ENCODE results near the gene ZNF555.
A peak's percentile ranks its signal among the peaks of the same experiment; 100 is the strongest.

ZNF555 gene

DNA sequence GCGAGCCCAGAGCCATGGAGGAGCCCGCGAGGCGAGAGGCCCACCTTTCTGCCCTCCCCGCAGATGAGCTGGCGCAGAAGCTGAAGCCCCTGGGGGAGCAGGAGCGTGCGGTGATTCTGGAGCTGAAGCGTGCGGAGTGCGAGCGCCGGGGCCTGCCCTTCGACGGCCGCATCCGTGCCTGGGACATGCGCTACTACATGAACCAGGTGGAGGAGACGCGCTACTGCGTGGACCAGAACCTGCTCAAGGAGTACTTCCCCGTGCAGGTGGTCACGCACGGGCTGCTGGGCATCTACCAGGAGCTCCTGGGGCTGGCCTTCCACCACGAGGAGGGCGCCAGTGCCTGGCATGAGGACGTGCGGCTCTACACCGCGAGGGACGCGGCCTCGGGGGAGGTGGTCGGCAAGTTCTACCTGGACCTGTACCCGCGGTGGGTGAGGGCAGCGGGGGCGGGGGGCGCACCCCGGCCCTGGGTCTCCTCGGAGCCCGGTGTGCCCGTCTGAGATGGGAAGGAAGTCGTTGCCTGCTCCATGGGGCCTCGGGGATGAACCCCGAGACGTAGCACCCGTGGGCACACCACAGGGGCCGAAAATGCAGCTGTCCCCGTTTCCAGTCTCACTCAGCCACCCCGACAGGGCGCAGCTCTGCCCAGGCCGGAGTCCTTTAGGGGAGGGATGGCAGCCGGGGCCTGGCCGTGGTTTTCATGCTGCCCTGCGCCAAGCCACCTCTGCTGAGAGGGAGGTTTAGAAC lies 33.7 kb upstream of the ZNF555 start:
- no peak for DNase-seq (ENCODE audit: low read depth)

DNA sequence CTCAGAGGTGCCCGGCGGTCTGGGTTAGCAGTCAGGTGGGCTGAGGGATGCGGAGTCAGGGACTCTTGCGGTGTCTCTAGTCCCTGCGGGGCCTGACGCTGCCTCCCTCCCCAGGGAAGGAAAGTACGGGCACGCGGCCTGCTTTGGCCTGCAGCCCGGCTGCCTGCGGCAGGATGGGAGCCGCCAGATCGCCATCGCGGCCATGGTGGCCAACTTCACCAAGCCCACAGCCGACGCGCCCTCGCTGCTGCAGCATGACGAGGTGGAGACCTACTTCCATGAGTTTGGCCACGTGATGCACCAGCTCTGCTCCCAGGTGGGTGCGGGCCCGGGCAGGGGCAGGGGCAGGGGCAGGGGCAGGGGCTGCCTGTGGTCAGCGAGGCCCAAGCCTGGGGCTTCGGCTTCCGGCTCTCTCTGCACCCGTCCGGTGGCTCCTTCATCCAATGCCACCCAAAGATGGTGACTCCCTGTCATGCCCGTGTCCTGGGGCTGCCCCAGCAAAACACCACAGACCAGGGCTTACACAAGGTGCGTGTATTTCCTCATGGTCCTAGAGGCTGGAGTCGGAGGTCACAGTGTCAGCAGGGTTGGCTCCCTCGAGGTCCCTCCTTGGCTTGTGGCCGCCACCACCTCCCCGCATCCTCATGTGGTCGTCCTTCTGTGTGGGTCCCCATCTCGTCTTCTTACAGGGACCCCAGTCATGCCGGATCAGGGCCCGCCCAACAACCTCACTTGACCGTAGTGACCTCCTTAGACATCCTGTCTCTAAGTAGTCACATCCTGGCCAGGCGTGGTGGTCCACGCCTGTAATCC lies 32.9 kb upstream of the ZNF555 start:
- DNase-seq (ENCODE audit: low read depth), result no peak

DNA sequence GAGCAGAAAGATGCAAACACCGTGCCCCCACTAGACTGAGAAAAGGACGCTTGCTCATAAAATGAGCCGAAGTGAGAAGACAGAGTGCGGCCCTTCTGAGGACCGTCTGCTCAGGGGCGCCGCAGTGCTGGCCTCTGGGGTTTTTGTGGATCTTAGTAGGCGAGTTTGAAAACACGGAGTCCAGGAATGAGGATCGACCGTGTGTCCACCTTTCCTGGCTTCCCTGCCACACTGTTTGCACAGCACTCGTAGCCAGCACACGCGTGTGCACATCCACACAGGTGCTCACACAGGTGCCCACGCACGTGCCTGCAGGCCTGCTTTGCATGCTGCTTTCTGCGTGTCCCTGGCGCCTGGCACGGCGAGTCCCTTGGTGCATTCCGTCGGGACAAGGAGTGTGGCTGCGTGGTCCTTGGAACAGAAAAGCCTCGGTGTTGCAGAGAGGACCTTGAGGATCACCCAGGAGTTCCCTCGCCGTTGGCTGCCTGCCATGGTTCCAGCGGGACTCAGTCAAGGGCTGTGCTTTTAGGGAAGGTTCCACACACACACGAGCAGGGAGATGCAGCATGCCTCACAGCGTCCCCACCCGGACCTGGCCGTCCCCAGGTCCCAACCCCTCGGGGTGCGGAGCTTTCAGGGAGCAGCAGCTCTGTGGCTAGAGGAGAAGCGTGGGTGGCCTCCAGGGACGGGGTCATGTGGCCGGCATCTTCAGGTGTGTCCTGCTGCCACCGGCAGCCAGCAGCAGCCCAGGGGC lies 31.7 kb upstream of the ZNF555 start:
- DNase-seq (ENCODE audit: low read depth), result no peak

DNA sequence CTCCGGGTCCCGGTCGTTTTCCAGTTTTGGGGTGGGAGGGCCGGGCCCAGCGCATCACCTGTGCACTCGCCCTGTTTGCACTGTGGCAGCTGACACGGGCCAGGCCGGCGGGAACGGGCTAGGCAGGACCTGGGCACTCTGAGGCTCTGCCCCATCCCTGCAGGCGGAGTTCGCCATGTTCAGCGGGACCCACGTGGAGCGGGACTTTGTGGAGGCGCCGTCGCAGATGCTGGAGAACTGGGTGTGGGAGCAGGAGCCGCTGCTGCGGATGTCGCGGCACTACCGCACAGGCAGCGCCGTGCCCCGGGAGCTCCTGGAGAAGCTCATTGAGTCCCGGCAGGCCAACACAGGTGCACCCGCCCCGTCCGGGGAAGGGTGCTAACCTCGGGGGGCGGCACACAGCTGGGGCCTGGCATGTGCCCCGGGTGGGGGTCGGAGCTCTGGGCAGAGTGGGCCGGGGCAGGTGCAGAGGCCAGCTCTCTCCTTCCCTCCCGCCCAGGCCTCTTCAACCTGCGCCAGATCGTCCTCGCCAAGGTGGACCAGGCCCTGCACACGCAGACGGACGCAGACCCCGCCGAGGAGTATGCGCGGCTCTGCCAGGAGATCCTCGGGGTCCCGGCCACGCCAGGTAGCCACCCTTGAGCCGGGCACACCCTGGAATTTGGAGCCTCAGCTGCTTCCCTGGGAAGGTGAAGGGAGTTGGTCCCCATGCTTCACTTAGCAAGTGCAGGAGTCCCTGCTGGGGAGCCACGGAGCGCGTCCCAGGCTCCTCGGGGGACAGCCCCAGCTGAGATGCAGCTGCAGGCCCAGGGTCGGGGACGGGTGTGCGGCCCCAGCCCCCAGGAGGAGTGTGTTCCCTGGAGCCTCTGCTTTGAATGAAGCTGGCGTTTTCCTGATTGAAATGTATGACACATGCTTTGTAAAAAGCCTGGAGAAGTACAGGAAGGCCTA lies 30.9 kb upstream of the ZNF555 start:
- no peak for DNase-seq (ENCODE audit: low read depth)

DNA sequence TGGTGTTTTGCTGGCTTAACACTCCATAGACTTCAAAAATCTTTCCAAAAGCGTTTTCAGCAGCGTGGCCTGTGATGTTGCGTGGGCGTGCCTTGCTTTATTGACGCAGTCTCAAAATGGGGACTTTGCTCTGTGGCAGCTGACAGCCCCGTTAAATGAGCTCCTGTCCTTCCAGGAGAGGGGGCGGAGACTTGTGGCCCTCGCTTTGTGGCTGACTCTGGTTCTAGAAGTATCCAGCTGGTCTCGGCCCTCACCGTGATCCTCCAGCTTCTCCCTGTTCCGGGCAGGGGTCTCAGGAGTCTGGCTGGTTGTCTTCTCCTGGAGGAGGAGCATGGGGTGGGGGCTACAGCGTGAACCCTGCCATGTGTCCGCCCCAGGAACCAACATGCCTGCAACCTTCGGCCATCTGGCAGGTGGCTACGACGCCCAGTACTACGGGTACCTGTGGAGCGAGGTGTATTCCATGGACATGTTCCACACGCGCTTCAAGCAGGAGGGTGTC lies 30.0 kb upstream of the ZNF555 start:
- DNase-seq (ENCODE audit: low read depth), result no peak

DNA sequence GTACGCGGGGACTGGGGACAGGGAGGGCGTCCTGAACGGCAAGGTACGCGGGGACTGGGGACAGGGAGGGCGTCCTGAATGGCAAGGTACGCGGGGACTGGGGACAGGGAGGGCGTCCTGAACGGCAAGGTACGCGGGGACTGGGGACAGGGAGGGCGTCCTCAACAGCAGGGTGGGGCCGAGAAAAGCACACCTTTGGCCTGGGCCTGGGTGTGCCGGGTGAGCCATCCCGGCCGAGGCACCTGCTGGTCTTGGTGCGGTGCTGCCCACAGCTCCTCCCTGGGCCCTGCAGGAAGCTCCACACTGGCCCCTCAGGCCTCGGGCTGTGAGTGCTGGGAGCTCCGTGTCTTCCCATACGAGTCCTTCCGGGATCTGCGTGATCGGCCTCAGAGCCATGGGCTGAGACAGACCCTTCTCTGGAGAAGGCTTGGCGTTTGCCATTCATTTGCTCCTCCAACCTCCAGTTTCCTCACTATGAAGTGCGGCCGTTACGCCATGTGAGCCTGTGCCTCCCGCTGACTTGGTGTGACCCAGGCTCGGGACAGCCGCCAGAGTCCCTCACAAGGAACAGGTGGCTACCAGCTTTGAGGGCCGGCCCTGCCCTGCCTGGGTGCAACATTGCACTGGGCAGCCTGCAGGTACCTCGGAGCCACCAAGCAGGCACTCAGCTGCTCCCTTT lies 29.4 kb upstream of the ZNF555 start:
- no peak for DNase-seq (ENCODE audit: low read depth)

DNA sequence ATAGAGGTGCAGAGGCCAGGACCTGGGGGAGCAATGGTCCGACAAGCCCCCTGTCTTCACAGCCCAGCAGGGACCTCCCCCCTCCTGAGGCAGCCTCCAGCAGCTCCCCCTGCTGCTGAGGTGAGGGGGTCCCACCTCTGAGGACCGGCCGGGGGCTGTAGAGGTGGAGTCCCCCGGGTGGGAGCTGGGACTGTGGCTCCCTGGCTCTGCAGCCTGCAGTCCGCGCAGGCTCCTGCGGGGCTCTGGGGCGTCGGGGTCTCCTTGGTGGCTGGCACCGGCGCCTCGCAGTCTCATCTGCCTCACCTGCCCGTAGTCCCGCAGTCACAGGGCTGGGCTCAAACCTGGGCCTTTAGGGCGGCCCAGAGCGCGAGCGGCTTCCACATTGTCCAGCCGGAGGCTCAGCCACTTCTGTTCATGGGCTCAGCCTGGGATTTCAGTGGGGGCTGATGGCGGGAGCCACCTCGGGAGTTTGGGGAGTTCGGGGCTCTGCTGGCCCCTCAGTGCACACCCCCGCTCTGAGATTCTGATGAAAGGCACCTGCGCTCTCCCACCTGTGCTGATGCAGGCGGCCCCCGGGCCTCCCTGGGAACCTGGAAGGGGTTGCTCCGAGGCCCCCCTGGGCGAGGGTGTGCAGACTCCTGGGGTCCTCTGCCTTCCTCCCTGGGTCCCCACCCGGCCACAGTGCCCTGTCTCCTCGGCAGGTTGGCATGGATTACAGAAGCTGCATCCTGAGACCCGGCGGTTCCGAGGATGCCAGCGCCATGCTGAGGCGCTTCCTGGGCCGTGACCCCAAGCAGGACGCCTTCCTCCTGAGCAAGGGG lies 28.7 kb upstream of the ZNF555 start:
- DNase-seq (ENCODE audit: low read depth), result no peak

DNA sequence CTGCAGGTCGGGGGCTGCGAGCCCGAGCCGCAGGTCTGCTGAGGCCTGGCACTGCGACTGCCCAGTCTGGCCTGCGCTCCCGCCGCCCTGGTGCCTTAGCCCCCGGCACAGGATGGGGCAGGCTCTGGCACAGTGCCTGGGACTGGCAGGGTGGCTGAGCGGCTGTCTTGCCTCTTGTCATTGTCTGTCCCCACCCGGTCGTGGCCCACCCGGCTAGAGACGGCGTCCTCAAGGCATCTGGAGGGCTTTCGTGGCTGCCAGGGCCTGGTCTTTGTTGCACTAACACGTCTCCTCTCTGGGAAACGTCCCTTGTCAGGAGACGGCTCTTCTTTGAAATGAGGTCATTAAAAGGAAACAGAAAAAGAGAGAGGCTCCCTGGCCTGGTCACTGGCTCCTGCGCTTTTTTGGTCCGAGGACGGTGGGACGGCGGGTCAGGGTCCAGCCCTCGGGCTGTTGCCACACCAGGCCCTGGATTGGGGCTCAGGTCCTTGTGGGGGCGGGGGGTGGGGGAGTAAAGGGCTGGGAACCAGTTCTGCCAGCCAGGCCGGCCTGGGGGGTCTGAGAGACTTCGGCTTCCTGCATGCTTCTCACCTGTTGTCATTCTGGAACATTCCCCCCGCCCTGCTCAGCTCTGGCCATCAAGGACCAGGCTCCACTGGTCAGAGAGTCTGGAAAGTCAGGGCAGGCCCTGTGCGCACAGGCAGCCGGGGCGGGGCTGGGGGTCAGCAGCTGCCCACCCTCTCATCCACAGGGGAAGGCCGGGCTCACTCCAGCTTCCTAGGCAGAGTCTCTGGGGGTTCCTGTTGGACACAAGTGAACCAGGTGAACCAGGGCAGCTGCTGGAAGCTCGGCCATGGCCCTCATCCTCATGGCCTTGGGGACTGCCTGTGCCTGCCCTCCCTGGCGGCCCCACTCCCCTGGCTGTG lies 27.8 kb upstream of the ZNF555 start:
- no peak for DNase-seq (ENCODE audit: low read depth)

DNA sequence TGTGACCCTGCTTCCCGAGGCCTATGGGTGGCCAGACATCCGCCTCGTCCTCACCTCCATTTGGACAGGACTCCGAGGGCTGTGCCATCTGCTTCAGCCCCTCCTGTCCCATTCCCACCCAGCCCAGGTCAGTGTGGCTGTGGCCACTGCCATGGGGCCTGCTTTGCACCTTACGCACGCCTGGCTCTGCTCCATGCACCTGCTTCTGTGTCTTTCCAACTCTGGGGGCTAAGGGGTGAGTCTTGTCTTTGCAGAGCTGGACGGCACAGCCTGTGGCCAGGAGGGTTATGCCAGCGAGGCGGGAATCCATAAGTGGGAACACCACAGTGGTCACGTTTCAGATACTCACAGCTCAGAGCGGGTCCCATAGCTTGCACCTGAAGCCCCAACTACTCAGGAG lies 26.8 kb upstream of the ZNF555 start:
- no peak for DNase-seq (ENCODE audit: low read depth)

DNA sequence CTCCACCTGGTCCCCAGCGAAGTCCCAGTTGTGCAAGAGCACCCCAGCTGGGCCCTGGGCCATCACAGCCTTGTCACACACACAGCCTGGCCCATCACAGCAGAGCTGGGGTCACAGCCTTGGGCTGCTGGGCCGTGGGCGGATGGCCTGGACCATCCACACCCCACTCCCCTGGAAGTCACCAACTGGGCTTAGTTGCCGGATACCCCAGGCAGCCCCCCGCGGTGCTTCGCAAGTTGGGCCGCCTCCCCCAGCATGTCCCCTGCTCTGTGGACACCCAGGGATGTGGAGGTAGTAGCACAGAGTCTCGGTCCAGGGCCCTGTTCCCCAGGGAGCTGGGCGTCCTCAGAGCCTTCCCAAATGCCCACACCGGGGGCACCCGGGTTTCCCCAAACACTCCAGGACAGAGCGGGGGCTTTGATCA lies 26.1 kb upstream of the ZNF555 start:
- no peak for DNase-seq (ENCODE audit: low read depth)

DNA sequence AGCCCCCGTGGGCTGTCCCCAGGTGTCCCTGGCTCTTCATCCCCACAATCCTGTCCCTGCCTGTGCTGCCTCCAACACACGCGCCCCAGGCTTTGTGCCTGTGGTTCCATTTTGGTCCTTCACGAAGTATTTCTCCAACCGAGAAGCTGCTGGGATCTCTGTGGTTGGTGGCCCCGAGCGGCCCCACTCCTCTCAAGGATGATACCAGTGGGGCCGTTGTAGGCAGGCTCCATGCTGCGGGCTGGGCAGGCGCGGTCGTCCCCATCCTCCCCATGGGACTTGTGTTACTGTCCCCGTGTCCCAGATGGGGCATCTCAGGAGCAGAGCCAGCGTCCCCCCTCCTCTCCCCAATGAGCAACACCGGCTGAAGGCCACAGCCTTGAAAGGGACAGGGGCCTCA lies 25.4 kb upstream of the ZNF555 start:
- DNase-seq (ENCODE audit: low read depth), result no peak

DNA sequence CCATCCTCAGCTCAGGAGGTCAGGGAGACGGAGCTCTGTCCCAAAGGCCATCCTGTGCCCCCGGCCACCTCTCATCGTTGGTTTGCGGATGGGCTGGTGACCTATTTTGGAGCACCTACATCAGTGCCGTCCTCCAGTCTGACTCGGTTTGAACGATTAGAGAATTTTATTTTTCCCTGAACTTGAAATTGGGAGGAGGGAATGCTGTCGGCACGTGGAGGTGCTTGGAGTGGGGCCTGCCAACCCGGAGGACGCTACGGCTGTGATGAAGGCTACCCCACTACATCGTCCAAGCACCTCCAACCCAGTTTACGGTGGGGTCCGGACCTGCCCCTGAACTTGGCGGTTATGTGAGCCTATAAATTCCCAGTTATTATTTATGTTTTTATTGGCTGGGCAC lies 24.6 kb upstream of the ZNF555 start:
- DNase-seq (ENCODE audit: low read depth), result no peak

DNA sequence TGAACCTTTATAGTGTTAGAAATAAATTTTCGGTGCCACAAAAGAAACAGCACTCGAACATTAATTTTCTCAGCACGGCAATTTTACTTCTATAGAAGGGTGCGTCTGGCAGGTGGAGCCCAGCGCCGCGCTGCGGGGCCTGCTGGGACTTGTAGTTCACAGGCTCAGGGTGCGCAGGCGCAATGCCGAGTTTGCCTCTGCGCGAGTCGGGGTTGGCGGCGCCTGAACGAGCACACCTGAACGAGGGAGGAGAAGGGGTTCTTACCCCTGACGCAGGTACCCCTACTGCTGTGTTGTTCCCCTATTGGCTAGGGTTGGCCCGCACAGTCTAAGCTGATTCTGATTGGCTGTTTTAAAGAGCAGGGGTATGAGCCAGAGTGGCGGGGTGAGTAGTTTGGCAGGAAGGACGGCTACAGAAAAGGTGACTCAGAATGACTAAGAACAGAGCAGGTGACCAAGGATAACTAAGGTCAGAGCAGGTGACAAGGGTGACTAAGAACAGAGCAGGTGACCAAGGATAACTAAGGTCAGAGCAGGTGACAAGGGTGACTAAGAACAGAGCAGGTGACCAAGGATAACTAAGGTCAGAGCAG lies 23.9 kb upstream of the ZNF555 start:
- peak; percentile 49 for DNase-seq (ENCODE audit: low read depth)

DNA sequence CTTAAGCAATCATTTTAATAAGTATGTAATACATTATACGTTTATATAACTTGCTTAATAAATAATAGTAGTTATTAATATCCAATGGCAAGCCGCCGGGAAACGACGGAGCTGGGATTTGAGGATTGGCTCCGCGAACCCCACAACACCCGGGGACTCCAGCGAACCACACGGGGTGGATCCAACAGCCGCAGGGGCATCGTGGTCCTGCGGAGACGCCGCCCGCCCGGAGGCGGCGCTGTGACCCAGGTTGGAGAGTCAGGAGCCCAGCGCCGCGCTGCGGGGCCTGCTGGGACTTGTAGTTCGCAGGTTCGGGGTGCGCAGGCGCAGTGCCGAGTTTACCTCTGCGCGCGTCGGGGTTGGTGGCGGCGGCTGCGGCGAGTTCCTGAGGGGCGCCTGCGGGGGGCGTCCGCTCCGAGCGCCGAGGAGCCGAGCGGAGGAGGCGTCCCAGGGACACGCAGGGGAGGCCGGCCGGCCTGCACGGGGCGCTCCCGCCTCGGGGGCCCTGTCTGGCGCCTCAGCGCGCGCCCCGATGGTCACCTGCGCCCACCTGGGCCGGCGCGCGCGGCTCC lies 21.6 kb upstream of the ZNF555 start, which contains the start of gene ZNF554:
Gene ZNF554 (plus strand): TSS at position 329 of the 572 bp plus-strand sequence. CDS start 204 bp downstream, at position 533.
- DNase-seq (ENCODE audit: low read depth), result peak; percentile 96

DNA sequence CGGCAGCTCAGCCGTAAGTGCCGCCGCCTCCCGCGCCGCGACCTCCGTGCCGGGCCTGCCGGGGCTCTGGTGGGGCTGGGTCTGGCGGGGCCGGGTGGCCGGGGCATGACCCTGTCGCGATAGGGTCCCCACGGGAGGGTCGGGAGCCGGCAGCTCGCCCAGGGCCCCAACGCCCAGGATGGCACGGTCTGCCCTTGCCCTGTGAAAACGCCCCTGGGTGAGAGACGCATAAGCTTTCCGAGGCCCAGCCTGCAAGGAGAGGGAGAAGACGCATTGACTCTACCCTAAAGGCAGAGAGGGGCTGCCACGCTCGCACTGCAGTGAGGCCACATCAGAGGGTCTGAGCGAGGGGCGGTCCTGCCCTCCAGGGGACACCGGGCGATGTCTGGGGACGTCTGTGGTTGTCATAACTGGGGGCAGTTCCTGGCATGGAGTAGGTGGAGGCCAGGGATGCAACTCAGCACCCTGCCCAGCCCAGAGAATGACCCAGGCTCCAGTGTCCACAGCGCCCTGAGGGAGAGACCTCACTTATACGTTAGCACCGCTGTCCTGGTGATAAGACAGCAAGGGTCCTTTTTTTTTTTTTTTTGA lies 21.1 kb upstream of the ZNF555 start:
- peak; percentile 40 for DNase-seq (ENCODE audit: low read depth)

DNA sequence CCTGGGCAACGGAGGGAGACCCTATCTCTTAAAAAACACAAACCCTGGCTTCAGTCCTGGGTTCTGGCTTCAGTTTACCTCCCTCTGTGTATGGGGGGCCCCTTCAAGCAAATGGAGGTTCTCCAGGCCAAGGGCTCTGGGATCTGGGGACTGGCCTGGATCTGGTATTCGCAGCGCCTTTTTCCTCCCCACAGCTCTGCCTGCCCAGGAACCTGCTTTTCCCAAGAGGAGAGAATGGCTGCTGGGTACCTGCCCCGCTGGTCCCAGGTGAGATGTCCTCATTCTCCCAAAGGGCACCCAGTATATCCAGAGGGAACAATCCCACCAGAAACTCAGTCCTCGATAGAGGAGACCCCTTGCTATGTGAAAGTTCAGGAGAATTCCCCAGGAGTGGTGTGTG lies 18.4 kb upstream of the ZNF555 start:
- DNase-seq (ENCODE audit: low read depth), result no peak

DNA sequence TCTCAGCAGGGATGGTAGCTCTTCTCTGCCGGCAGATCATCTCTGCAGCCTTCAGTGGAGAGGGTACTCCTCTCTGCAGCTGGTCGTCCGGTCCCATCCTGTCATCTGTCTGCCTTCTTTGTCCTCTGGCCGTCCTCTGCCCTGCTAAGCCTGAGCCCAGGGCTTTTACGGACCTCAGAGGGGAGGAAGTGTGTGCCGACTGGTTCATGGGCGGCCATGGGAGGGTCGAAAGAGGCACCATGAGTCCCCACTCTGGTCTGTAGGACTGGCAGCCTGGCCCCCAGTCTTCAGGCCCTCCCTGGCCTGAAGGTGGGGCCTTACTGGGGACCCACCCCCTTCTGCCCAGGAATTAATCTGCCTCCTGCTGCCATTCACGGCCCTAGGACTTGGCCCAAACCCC lies 17.6 kb upstream of the ZNF555 start:
- no peak for DNase-seq (ENCODE audit: low read depth)

DNA sequence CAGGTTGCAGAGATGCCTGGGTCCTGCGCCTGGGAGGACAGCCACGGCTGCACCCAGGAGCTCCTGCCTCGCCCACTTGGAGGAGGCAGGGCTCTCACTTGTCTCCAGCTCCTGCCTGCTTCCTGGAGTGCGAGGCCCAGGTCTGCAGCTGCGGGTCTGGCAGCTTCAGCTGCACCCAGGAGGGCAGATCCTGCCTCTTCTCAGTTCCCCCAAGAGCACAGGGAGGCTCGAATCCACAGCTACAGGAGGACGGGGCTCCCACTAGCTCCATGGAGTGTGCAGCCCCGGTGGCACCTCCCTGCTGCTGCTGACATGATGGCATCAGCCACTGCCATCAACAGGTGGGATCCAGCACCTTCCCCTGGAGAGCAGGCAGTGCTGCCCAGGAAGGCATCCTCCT lies 17.1 kb upstream of the ZNF555 start:
- no peak for DNase-seq (ENCODE audit: low read depth)
